ENCODE results near the gene YJU2.

- TF ChIP-seq CTCF (conservative IDR thresholded peaks at IDR 0.05; ENCODE audit: low read depth in 2 of 2) (no peak), POLR2AphosphoS5 (IDR thresholded peaks at IDR 0.05; ENCODE audit: low read depth) (no peak), REST (IDR thresholded peaks at IDR 0.05; ENCODE audit: unreplicated experiment) (no peak), EZH2 (IDR thresholded peaks at IDR 0.05; ENCODE audit: low read depth, unreplicated experiment) (no peak), JUNB (IDR thresholded peaks at IDR 0.05; ENCODE audit: unreplicated experiment) (no peak), EZH2phosphoT487 (IDR thresholded peaks at IDR 0.05; ENCODE audit: unreplicated experiment) (no peak)
These were observed 26.7 kb upstream of the YJU2 start for GRCh38 chr19:4220188-4220587.
